Activated B cell treated with CpG ODN at 0.5 μM for 24 hours (primary cell): ENCODE results near the gene MYO1H. TPM values are rescaled to one million over a fixed set of nuclear protein-coding genes. Genes with fewer than 3 reads are reported as not detected.
"Not testable (repeated sequence)": the region's sequence is repeated elsewhere in the genome, so short reads cannot be mapped to it uniquely, and the experiment has no call there.

ENCODE experiments used
- ATAC-seq: fragments of 200-7000 bp; cut with Tn5 transposase; one replicate; pipeline ENCODE4 v1.10.0; 2021; ENCODE audit warnings: low read depth, mild to moderate bottlenecking, moderate library complexity
- CTCF ChIA-PET: fragments of 350-600 bp; sonication (Branson Sonifier 250); formaldehyde crosslinking; loops from one replicate; lab custom pipeline; 2021; ENCODE audit warnings: antibody characterized with exemption; lab: Charles Lee
- POLR2A ChIA-PET: fragments of 350-600 bp; sonication (Branson Sonifier 250); formaldehyde crosslinking; loops from one replicate; lab custom pipeline; 2021; ENCODE audit warnings: antibody characterized with exemption; lab: Charles Lee
- DNase-seq: peaks from one replicate; pipeline ENCODE4 v3.0.0; 2022
- H3K27ac Mint-ChIP-seq: one replicate; pipeline ENCODE4 v1.8.0; 2020; ENCODE audit warnings: mixed read lengths
- H3K27me3 Mint-ChIP-seq: one replicate; pipeline ENCODE4 v1.8.0; 2021; ENCODE audit warnings: mixed read lengths
- H3K36me3 Mint-ChIP-seq: one replicate; pipeline ENCODE4 v1.8.0; 2021; ENCODE audit warnings: low read depth, mixed read lengths
- H3K4me1 Mint-ChIP-seq: one replicate; pipeline ENCODE4 v1.8.0; 2021; ENCODE audit warnings: mixed read lengths
- H3K4me3 Mint-ChIP-seq: one replicate; pipeline ENCODE4 v1.8.0; 2020; ENCODE audit warnings: mild to moderate bottlenecking, mixed read lengths
- H3K9me3 Mint-ChIP-seq: one replicate; pipeline ENCODE4 v1.8.0; 2020; ENCODE audit warnings: mixed read lengths
- CTCF ChIP-seq: fragments of 200-600 bp; IDR thresholded peaks from one replicate; pipeline ENCODE4 v1.8.0; 2022; ENCODE audit warnings: antibody characterized with exemption, mild to moderate bottlenecking
- intact Hi-C: fragments of 100-400 bp; cut with micrococcal nuclease; formaldehyde crosslinking; loops from one replicate; pipeline ENCODE4 v1.15.1; 2024
- total RNA-seq: library from RNA; stranded (reverse); gene quantifications from 2 replicates; pipeline ENCODE4 v1.2.3, GENCODE V29; 2022

Gene MYO1H
- total RNA-seq, 1 donor from 2014 or later: not detected

GRCh38 chr12:109309381-109310246, 38.1 kb upstream of the MYO1H start:
- CTCF ChIA-PET: no interaction called here
- H3K4me3 Mint-ChIP-seq: peak overlapping the region; percentile 80
- no peak for TF ChIP-seq CTCF
- H3K27me3 Mint-ChIP-seq: peaks cover 59% of the 10 kb centered on the region
- intact Hi-C loops: no loop called here
- no peak for ATAC-seq
- H3K4me1 Mint-ChIP-seq: peaks cover 16% of the 10 kb centered on the region
- H3K36me3 Mint-ChIP-seq: no peaks in the 10 kb centered on the region
- DNase-seq: no peak
- H3K9me3 Mint-ChIP-seq: no peaks in the 10 kb centered on the region
- no peak overlapping the region for H3K27ac Mint-ChIP-seq
- POLR2A ChIA-PET: no interaction called here

GRCh38 chr12:109310247-109311125, 37.2 kb upstream of the MYO1H start:
- peaks cover 16% of the 10 kb centered on the region for H3K4me1 Mint-ChIP-seq
- DNase-seq (no peak), ATAC-seq (no peak)
- ChIA-PET POLR2A (no interaction called here), CTCF (no interaction called here)
- peaks cover 55% of the 10 kb centered on the region for H3K27me3 Mint-ChIP-seq
- H3K36me3 Mint-ChIP-seq: no peaks in the 10 kb centered on the region
- H3K4me3 Mint-ChIP-seq: peak overlapping the region; percentile 68
- intact Hi-C loops: no loop called here
- H3K27ac Mint-ChIP-seq: no peak overlapping the region
- no peaks in the 10 kb centered on the region for H3K9me3 Mint-ChIP-seq
- TF ChIP-seq CTCF: no peak

- ATAC-seq, H3K4me3 Mint-ChIP-seq, POLR2A ChIA-PET, CTCF ChIA-PET, H3K9me3 Mint-ChIP-seq, intact Hi-C loops, H3K36me3 Mint-ChIP-seq, H3K27ac Mint-ChIP-seq, H3K4me1 Mint-ChIP-seq, DNase-seq: not testable (repeated sequence)
- peaks cover 23% of the 10 kb centered on the region for H3K27me3 Mint-ChIP-seq
These were observed 26.4 kb upstream of the MYO1H start for GRCh38 chr12:109321294-109321693.

GRCh38 chr12:109329003-109329402, 18.7 kb upstream of the MYO1H start:
- H3K4me3 Mint-ChIP-seq: no peak overlapping the region
- no peaks in the 10 kb centered on the region for H3K9me3 Mint-ChIP-seq
- ChIA-PET CTCF (no interaction called here), POLR2A (interaction anchor here (0.7 kb wide), 1 partner anchor 13 kb away, joined by 6 read pairs; no protein-coding TSS in a partner anchor)
- H3K4me1 Mint-ChIP-seq: no peaks in the 10 kb centered on the region
- ATAC-seq: no peak
- peaks cover 6% of the 10 kb centered on the region for H3K27me3 Mint-ChIP-seq
- no peak for DNase-seq
- intact Hi-C loops: no loop called here
- TF ChIP-seq CTCF: no peak
- H3K36me3 Mint-ChIP-seq: no peaks in the 10 kb centered on the region
- H3K27ac Mint-ChIP-seq: no peak overlapping the region

GRCh38 chr12:109329686-109330085, 18.0 kb upstream of the MYO1H start:
- Mint-ChIP-seq H3K27me3 (peaks cover 6% of the 10 kb centered on the region), H3K4me3 (no peak overlapping the region), H3K27ac (no peak overlapping the region), H3K9me3 (no peaks in the 10 kb centered on the region), H3K4me1 (no peaks in the 10 kb centered on the region), H3K36me3 (no peaks in the 10 kb centered on the region)
- ChIA-PET CTCF (no interaction called here), POLR2A (no interaction called here)
- ATAC-seq (no peak), DNase-seq (no peak)
- intact Hi-C loops: no loop called here
- no peak for TF ChIP-seq CTCF
